Retina (tissue), 1 donor: Measurements from ENCODE around the gene GPANK1.
A peak's percentile ranks its signal among the peaks of the same experiment; 100 is the strongest.

Experiments used
- DNase-seq: peaks from one replicate; pipeline ENCODE4 v3.0.0-alpha.2; 2016

The GPANK1 gene

DNA sequence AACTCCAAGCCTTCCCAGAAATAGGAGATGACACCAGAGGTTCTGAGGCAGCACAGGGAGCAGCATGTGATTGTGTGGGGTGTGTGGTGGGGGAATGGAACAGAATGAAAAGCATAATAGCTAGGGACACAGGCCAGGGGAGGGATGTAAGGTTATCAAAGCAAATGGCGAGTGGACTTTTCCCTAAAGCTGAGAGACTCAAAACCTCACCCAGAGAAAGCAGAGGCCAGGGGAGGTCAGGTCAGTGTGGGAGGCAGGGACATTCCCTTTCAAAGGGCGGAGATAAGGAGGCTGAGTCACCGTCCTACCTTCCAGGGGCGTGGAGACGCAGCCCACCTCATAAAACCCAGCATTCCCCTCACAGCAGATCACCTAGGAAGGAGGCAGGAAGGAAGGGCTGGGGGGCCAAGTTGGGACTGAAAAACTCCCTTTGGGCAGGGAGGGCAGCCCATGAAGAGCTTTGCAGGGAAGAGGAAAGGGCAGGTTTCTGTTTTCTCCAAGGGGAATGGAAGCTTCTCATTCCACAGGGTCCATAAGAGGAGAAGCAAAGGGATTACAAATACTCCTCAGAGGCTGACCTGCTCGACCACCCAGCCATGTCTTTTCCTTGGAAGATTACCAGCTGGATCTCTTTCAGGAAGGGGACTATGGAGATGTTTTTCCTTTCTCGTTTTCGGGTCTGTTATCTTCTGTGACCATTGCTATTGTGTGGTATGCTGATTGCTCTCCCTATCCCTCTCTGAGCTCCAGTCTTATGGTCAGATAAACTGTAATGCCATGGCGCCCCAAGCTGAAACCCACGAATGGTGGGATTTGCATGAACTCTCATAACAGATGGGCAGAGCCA lies 25.7 kb upstream of the GPANK1 start:
- no peak for DNase-seq

DNA sequence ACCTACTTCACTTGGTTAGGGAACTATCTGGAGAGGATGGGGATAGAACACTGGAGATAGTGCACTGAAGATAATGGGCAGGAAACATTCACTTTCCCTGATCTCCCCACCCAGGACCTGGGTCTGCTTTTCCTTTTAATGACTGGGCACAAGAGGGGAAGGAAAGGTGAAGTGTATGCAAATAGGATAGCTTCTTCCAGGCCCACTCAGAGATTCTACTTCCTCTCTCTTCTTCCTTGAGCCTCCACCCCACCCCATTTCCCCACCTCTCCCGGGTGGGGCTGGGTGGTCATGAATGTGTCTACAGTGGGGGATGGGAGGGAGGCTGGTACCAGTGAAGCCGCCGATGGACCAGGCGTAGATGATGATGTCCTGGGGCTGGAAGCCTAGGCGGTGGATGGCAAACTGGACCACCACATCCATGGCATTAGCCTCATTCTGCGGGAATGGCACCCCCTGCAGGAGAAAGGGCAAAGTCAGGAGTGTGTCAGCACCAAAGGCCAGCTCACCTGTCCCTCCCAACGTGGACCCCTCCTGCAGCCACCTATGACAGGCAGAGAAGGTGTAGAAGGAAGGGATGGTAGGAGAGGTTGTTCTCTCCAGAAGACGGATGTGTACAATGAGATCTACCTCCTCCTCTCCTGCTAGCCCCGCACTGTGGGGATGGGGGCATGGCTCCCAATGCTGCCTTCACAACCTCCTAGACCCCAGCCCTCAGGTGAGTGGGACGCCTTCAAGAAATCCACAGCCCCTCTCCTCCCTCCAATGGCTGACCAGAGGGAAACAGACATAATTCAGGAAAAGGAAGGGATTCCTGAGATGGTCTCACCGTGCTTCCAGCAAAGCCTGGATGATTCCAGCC lies 24.7 kb upstream of the GPANK1 start:
- DNase-seq: no peak

DNA sequence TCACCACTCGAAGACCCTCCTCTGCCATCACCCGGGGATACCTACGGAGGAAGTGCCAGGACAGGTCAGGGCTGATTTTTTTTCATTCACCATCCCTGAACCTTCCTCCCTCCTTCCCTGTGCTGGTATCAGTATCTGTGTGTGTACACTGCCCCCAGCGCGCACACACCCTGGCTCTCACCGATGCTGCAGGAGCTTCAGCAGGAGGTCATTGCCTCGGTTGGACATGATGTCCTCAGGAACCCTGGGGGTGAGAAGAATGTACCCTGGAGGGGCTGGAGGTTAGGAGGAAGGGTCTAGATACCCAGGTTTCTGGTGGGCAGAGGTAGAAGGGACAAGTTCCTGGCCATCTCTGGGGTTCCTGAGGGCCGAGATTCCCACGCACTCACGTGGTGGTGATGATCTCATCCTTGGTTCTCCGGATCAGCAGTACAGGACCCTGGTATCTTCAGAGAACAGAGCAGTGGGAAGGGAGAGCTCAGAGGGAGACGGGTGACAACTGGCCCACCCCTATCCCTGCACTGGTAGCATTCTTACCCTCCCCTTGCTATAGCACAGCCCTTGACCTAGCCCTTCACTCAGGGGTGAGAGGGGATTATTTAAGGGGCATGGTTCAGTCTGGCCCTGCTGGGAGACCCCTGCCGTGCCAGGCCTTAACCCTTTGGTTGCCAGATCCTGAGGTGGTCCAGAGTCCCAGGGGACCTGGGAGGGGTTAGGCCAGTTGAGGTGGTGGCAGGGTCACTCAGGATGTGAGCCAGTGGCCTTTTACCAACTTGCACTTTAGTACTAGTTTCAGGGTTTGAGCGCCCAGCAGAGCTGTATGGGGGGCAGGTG lies 23.3 kb upstream of the GPANK1 start:
- DNase-seq: no peak

DNA sequence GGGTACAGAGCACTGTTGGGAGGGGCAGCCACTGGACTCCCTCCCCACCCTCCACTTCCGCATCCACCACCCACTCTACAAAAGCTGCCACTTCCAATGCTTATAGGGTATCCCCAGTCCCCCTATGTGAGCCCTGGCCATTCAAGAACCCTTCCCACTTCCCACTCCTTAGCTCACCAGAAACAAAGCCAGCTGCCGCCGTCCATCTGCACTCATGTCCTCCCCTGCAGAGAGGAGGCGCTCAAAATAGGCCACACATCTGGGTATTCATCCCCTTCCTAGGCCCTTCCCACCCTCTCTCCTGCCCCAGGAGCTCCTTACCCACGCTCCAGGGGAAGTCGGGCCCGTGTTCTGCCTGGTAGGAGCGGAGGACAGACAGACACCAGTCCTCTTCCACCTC lies 22.5 kb upstream of the GPANK1 start:
- no peak for DNase-seq

DNA sequence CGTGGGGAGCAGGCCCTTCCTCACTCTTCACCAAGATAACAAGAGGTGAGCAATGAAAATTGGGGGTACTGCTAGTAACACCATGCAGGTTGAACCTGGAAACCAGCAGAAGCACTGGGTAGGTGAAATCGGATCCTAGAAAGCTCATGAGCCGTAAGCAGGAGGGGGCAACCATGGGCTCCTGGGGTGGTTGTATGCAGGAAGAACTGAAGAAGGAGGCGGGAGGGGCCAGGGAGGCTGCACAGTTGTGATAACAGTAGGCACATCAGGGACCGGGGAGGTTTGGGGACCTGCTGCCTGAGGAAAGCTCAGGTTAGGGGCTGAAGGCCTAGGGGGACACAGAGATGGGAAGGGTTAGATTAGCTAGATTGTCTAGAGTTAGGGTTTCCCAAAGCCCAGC lies 21.7 kb upstream of the GPANK1 start:
- DNase-seq: no peak

DNA sequence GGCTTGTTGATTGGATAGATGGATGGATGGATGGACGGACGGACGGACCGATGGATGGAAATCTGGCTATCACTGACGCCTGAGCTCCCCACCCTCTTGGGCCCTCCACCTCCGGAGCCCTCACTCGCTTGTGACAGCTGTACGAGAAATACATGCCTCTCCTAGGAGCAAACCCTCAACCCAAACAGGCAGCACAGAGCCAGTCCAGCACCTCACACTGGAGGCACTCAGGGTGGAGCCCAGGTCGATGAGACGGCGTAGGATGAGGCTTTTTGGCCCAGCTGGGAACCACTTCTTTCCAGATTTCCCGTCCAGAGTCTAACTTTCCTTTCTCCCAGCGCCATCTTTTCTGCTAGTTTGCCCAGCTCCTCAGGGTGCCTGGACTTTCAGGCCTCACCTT lies 18.8 kb upstream of the GPANK1 start:
- no peak for DNase-seq

DNA sequence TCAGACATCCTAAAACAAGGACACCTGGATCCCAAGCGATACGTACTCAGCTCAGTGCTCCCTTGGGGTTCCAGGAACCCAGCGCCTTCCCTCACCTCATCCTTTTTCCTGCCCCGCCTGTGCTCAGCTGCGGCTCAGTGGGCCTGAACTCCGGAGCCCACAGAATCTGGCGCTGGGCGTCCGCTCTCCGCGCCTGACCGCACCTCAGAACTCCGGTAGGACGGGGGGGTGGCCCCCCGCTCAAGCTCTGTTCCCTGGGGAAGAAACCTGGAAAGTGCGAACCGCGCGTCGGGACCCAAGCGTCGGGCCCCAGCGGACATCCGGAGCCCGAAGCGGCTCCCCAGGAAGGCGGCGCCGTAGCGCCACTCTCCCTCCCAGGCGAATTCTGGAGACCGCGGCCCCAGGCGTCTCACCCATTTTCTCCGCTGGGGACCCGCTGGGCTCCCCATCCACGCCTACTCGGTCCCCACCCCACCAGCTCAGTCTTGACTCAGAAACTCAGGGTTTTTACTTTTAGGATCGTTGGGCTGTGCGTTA lies 16.4 kb upstream of the GPANK1 start:
- peak; percentile 75 for DNase-seq

DNA sequence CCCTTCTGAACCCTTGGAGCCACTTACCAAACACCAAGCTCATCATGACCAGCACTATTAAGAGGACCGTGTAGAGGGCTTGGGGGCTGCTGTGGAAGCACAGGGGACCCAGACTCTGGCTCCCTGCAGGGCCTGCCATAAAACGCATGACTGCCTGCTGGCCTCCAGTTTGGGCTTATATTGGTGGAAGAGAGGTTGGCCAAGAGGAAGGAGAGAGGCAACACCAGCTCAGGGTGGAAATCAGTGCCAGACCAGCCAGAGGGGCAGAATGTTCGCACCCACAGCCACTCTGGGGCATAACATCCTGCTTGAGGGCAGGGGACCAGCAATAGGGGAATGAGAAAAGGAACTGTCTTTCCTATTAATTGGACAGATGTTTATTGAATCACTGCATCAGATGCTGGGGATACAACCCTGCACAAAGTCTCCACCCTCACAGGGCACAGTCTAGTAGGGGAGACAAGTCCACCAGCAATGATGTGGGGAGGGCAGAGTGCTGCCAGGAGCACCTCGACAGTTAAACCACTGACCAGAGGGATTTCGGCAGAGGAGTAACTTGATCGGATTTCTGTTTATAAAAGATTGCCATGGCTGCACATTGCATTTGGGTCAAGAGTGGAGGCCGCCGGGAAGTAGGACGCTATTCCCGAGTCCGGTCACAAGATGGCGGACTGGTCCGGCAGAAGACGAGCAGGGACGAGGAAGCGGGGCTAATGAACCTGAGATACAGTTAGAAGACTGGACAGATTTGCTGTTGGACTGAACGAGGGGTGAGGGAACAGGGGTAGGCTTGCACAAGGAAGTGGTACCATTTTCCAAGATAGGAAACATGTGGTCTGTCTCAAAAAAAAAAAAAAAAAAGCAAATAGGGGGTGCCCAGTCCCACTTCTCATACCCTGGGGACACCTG lies 15.7 kb upstream of the GPANK1 start, which contains the start of gene LY6G5C:
Gene LY6G5C, minus strand, starts transcription at position 842 of the 909 bp plus-strand sequence. Its CDS starts 694 bp downstream, at position 148.
- DNase-seq: peak; percentile 92

DNA sequence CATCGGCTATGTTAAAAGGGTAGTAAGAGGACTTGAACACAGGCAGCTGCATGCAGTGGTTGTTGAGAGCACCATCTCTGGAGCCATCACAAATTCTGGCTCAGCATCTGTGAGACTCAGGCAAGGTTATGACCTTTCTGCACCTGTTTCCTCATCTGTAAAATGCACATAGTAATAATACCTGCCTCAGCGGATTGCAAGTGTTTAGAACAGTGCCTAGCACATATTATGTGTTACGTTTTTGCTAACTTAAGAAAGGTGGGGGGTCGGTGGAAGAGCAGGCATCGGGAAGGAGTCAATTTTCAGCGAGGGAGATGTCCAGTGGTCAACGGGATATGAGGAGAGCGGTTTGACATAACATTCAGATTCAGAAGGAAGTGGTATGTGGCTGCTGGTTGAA lies 13.2 kb upstream of the GPANK1 start:
- no peak for DNase-seq

DNA sequence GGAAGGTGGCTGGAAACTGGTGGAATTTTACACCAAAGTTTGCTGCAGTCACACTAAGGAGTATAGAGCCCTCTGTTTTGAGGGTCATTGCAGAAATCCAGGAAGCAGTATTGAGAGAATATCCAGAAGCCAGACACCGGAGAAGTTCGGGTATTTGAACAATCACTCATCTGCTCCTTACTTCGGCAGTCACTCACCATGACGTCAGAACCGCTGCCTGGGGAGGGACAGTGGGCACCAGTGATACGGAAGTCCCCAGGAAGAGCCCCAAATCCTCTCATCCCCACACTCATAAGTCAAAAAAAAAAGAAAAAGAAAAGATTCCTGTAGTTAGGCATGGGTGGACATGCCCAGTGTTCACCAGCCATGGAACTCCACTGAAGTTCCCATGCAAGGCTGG lies 12.1 kb upstream of the GPANK1 start:
- no peak for DNase-seq

DNA sequence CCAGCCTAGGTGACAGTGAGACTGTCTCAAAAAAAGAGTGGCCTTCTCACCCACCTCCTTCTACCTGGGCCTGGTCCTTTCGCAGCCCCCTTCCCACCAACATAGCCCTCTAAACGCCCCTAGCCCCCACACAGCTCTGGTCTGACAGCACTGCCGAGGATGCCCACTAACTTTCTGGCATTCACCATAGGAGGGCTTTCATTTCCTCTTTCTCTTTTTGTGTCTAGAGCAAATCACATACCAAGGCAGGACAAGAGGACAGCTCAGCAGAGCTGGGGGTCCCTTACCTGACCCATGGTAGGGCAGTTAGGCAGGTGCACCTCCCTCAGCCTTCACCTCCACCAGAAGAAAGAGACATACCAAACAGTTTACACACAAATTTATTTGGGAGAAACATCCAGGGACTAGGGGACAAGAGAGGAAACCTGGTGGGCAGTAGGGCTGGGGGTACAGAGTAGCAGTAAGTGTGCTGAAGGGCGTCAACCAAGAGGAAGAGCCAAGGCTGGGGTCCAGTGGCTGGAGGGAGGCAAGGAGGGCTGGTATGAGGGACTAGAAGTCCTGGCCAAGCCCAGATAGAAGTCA lies 11.6 kb upstream of the GPANK1 start:
- DNase-seq: no peak

DNA sequence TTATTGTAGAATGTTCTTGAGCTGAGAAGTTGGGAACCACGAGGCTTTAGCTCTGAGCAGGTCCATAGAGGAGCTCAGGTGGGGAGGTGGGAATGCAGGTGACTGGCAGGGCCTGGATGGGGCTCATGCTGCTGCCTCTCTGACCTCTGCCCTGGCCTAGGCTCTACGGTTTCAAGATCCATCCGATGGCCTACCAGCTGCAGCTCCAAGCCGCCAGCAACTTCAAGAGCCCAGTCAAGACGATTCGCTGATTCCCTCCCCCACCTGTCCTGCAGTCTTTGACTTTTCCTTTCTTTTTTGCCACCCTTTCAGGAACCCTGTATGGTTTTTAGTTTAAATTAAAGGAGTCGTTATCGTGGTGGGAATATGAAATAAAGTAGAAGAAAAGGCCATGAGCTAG lies 4.9 kb upstream of the GPANK1 start, which contains the start of gene LY6G5B:
Gene LY6G5B, plus strand, starts transcription at position 301 of the 400 bp plus-strand sequence. CDS start 975 bp downstream, outside the sequence.
- DNase-seq: no peak

DNA sequence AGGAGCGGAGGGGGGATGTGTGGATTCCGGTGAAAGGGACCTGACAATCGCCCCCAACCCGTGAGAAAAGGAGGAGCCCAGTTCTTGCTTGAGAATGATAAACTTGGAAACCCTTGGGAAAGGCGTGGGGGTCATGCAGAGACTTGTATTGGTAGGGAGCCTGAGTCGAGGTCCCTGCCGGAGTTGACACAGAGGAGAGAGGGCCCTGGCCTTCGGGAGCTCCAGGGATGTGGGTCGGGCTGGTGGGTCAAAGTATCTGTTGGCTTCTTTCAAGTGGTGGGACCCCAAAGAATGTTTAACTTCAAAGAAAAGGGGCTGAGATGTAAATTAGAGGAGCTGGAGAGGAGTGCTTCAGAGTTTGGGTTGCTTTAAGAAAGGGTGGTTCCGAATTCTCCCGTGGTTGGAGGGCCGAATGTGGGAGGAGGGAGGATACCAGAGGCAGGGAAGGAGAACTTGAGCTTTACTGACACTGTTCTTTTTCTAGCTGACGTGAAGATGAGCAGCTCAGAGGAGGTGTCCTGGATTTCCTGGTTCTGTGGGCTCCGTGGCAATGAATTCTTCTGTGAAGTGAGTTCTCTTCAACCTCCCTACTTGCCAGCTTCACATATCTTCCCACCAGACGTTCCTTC lies 1.7 kb upstream of the GPANK1 start:
- no peak for DNase-seq

DNA sequence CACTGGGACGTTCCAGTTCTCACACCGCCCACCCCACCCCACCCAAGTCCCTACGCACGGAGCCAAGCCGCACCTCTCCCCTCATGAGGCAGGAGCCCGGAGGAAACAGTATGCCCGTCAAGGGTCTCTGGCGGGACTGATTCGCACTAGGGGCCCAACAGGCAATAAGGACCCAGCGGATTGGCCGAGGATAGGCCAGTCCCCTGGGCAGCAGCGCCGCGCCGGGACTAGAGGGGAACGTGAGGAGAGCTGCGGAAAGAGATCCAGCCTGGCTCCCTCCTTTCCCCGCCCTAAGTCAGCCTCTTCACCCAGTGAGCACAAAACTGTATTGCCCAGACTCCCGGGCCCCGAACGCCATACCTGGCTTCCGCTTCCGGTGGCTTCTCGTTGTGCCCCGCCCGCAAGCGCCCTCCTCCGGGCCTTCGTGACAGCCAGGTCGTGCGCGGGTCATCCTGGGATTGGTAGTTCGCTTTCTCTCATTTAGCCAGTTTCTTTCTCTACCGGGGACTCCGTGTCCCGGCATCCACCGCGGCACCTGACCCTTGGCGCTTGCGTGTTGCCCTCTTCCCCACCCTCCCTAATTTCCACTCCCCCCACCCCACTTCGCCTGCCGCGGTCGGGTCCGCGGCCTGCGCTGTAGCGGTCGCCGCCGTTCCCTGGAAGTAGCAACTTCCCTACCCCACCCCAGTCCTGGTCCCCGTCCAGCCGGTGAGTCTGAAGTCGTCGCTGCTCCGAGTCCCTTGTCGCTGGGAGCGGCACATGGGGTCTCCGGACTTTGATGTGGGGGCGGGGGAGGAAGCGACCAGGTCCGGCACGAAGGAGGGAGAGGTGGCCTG lies 922 bp upstream of the GPANK1 start, which contains the start of gene CSNK2B:
Gene CSNK2B, plus strand, starts transcription at position 580 of the 836 bp plus-strand sequence. CDS start 752 bp downstream, outside the sequence.
- DNase-seq: peak; percentile 97

DNA sequence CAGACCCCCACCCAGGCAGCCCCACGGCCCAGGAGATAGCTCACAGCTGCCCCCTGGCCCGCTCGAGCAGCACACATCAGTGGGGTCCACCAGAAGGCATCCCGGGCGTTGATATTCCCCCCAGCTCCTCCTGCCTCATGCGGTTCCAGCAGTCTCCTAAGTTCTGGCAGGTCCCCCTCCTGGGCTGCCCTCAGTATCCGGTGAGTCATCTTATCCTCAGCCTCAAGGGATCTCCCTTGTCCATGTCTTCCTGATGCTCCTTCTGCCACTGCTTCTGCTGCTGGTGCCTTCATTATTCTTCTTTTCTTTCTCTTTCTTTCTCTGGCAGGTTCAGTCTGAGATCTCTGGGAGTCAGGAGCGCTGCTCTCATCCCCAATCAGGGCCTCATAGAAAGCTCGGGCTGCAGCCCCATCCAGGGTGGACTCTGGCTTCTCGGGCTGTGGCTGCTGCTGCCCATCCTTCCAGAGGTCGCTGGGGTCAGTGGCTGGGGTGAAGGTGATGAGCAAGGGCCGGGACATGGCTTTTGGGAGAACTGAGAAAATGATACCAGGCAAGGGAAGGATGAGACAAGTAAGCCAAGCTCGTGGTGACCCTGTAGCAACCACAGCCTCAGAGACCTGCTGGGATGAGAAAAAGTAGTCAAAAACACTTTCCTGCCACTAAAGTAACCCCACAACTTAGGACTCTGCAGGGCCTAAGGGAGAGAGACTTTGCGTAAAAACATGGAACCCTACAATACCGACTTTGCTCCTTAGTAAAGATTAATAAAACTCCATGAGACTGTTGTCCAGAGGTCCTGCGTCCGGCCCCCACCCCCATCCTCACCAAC lies 622 bp downstream of the GPANK1 start:
- peak; percentile 22 for DNase-seq

DNA sequence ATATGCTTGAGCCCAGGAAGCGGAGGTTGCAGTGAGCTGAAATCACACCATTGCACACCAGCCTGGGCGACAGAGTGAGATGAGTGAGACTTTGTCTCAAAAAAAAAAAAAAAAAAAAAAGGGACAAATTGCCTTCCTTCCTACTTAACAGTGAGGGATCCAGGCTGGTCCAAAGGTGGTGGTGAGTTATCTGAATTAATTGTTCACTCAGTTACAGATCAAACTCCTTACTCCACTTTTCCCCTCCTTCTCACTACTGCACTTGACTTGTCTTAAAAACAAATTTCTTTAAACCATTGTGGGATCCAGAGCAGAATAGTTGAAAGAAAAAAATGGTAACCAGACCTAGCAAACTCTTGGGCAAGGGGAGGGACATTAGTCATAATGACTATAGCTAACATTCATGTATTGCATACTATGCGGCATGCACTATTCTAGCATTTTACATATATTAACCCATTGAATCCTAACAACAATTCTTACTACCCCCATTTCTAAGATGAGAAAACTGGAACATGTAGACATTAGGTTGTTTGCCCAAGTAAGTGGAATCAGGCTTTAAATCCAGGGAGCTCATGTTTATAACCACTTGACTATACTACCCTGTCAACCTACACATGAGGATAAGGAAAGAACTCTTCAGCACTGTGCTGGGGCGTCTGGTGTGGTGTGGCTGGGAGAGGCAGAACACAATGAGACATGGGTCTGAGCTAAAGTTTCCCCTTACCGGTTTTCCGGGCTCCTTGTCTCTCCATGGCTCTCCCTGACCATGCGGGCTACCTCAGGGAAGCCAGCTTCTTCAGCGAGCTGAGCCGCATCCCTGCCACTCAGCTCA lies 1.5 kb downstream of the GPANK1 start:
- DNase-seq: no peak

DNA sequence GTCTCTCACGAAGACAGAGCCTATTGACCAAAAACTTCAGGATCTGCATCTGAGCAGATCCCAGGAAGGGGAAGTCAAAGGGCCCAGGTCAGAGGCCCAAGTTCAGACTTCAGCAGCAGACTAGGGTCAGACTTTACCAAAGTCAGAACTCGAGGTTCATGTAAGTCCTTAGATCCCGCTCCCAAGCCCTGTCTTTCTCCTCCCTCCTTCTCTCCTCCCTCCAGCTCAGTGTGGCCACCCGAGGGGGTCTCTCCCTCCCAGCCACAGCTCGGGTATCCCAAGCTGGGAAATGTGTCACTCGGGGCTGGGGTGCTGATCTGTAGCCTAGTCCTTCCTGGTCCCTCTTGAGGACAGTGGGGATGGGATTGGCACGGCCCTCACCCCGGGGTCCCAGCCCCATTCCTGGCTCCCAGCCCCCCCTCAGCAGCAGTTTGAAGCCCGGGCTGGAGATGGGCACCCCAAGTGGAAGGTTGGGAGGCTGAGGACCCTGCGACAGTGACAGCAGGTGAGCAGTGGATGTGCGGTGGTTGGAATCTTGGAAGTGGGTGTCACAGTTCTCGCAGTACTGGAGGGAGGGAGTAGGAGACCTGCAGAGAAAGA lies 2.6 kb downstream of the GPANK1 start:
- DNase-seq: no peak
